LNCAP (cell line): Measurements from ENCODE around the gene ANXA4.

Source experiments
- TF ChIP-seq, protein P1 (sequence below): fragments of 450-650 bp; IDR thresholded peaks from 2 replicates; pipeline ENCODE4 v1.5.1; 2017; ENCODE audit warnings: mild to moderate bottlenecking

The ANXA4 gene

DNA sequence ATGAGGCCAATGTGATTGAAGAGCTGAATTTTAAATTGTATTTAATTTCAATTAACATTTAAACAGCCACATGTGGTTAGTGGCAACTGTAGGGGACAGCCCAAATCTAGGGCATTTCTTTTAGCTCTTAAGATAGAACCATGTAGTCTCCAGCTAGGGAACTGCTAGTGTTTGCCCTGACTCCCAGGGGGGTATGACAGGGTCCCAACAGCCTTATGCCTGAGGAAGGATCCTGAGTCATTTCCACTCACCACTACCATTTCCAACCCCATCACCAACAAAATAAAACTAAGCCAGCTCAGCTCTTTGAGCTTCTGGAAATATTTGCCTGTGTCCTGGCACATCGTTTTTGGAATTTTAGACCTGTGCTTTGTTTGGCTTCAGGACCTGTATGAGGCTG is 73.8 kb downstream of the ANXA4 start:
- TF ChIP-seq, protein P1, sequence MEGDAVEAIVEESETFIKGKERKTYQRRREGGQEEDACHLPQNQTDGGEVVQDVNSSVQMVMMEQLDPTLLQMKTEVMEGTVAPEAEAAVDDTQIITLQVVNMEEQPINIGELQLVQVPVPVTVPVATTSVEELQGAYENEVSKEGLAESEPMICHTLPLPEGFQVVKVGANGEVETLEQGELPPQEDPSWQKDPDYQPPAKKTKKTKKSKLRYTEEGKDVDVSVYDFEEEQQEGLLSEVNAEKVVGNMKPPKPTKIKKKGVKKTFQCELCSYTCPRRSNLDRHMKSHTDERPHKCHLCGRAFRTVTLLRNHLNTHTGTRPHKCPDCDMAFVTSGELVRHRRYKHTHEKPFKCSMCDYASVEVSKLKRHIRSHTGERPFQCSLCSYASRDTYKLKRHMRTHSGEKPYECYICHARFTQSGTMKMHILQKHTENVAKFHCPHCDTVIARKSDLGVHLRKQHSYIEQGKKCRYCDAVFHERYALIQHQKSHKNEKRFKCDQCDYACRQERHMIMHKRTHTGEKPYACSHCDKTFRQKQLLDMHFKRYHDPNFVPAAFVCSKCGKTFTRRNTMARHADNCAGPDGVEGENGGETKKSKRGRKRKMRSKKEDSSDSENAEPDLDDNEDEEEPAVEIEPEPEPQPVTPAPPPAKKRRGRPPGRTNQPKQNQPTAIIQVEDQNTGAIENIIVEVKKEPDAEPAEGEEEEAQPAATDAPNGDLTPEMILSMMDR: no peak

DNA sequence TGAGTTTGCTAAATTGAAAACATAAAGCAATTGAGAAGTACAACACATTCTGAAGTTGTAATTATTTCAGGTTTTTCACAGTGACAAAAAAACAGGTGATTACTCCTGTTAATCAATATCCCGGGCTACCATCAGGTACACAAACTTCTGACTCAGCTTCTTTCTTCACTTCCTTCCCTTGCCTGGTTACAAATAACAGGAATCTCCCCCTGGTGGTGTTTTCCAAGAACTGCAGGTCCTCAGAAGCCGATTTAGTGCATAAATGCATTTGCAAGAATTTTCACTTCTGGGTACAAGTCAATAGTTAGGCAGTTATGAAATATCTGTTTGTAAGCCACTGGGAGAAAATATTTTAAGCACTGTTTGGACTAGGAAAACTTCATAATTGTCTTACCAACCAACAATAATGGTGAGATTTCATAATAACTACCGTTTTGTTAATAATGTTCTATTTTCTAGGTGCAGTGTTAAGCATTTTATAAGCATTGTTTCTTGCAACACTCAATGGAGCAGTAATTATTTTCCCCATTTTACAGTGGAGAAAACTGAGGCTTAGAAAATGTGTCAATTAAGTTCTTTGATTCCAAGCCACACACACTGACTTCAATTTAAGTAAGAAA is 75.1 kb downstream of the ANXA4 start:
- TF ChIP-seq, protein P1: peak; percentile 60

DNA sequence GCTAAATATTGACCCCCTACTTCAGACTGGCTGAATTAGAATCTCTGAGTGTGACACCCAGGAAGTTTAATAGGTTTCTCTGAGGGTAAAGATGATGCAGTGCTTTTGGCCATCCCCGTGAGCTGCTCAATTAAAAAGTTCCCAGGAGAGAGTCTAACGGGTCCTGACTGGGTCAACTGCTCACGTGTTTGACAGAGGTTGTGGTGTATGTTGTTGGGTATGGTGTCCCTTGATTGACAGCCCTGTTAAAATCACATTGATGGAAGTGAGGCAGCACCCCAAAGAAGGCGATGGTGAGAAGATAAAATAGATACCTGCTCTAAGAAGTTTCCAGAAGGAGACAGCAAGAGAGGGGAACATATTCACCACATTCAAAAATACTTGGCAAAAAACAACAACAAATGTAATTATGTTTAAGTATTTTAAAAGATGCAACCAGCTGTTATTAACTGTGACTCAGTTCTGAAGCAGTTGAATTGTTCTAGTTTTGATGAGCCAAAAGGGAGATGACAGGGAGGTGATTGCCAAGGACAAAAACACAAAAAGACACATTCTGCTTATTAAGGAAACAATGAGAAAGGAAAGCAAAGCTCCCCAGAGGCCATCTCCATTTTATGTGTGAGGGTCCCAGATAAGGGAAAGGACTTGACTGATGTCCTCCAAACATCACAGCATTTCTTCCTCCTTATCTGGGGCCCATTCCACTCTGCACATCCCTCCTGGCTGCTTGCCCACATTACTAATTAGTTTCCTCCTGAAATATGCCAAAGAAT is 76.0 kb downstream of the ANXA4 start:
- TF ChIP-seq, protein P1: no peak

DNA sequence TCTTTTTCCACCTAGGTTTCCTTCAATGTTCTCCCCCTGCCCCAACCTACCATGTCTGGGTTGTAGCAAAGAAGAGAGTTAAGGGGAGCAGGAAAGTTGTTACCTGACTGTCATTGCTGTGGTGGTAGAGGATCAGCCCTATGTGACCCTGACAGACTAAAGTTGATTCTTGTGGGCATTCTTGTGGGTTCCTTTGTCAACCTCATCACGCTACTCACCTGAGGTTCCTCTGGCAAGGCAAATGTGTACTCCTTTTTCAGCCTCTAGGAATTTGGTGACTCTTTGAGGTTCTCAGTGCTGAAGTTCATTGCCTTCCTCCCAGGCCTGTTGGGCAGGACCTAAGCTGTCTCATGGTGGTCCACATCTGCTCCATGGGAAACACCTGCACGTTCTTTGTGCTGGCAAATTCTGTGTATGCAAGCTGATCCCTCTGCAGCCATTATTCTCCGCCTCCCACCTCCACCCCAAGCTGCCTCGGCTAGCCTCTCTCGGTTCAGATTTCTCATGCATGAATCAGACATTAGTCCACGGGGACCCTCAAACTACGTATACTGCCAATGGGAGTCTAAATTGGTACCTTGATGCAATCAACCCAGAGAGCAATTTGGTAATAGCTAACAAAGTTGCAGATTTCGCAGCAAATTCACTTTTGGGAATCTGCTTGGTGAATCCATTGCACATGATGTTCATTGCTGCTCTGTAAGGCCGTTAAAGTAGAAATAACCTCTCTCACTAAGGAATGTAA is 86.0 kb downstream of the ANXA4 start:
- TF ChIP-seq, protein P1: no peak

DNA sequence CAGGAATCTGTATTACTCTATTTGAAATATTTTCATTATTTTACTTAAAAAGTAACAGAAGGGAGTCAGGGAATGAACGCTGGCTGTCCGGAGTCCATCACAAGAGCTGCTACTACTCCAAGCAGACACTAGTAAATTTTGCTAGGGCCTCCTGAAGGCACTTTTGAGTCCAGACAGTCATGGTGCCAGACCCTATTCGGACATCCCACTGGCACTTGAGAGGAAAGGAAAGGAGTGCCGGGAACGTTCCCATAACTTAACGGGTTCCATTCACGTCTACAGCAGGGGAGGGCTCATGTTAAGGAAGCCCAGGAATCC is 87.0 kb downstream of the ANXA4 start:
- TF ChIP-seq, protein P1: no peak

DNA sequence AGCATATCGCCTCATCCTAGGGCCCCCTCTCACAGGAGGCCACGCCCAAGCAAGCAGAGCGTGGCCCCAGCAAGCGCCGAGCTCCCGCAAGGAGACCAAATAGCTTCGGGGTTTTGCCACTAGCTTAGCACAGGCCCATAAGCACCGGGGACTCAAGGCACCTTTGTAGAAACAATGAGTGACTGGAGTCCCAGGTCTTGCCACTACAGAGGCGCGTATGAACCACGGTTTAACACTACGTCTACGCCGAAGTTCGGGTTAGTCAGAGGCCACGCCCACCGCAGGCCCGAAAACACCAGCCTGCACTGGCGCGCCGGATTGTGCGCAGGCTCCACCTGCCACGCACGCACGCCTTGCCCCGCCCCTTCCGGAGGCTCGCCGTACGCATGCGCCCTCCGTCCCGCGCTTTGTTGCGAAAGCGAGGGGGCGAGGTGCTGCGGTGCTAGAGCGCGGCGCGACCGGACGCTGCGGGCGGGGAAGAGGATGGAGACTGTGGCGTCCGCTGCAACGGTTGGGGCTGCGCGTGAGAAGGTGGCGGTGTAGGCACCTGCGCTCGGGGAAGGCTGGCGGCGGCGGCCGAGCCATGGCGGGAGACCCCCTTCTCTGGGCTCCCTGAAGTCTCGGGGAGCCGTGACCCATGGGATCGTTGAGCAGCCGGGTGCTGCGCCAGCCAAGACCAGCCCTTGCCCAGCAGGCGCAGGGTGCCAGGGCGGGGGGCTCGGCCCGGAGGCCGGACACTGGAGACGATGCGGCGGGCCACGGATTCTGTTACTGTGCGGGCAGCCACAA is 87.5 kb downstream of the ANXA4 start, which contains the start of gene GMCL1:
Gene GMCL1, plus strand, starts transcription at position 405 of the 789 bp plus-strand sequence. Its CDS starts 233 bp downstream, at position 638.
- TF ChIP-seq, protein P1: no peak
